Measurements from ENCODE around the gene IQCK.

IQCK gene

DNA sequence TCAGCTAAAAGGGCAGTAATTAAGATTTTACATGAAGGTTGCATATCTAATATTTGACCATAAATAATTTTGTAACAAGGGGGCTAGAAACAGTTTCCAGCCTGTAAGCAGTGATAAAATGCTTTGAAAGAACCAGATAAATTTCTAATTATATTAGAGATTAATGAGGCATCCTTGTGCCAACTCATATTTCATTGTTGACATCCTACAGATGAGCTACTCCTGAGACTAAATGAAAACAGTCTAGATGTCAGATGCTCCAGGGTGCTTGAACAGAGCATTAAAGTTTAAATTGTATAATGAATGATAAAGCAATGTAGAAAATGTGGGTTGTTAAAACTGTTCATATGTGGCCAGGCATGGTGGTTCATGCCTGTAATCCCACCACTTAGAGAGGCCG is 23.3 kb downstream of the IQCK start:
- no peaks in the 10 kb centered on the region for H3K36me3 ChIP-seq
- H3K27ac ChIP-seq = no peak overlapping the region
- no peak overlapping the region for H3K4me3 ChIP-seq (ENCODE audit: low read depth in 1 of 2, low read length in 1 of 2)
- H3K27me3 ChIP-seq = no peaks in the 10 kb centered on the region
- H3K9me3 ChIP-seq = no peaks in the 10 kb centered on the region
- TF ChIP-seq, protein P1, sequence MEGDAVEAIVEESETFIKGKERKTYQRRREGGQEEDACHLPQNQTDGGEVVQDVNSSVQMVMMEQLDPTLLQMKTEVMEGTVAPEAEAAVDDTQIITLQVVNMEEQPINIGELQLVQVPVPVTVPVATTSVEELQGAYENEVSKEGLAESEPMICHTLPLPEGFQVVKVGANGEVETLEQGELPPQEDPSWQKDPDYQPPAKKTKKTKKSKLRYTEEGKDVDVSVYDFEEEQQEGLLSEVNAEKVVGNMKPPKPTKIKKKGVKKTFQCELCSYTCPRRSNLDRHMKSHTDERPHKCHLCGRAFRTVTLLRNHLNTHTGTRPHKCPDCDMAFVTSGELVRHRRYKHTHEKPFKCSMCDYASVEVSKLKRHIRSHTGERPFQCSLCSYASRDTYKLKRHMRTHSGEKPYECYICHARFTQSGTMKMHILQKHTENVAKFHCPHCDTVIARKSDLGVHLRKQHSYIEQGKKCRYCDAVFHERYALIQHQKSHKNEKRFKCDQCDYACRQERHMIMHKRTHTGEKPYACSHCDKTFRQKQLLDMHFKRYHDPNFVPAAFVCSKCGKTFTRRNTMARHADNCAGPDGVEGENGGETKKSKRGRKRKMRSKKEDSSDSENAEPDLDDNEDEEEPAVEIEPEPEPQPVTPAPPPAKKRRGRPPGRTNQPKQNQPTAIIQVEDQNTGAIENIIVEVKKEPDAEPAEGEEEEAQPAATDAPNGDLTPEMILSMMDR (IDR thresholded peaks at IDR 0.05) = no peak
- H3K4me1 ChIP-seq (ENCODE audit: control insufficient read depth in 1 of 2, insufficient read depth in 1 of 2, low read depth in 1 of 2, low read length in 1 of 2) = no peaks in the 10 kb centered on the region

DNA sequence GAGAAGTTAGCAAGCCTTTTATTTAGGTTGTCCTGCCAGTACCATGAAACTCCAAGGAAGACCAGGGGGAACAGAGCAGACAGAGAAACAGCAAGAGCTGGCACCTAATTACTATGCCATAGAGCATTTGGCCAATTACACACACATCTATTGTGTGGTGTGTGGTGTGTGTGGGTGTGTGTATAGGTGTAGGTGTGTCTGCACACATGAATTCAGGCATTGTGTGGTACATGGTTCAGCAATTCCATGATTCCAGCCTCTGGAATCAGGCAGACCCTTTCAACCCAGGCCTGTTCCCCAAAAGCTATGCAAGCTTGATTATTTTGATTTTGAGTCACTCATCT is 25.7 kb downstream of the IQCK start:
- Histone ChIP-seq H3K27me3 (no peaks in the 10 kb centered on the region), H3K4me1 (ENCODE audit: control insufficient read depth in 1 of 2, insufficient read depth in 1 of 2, low read depth in 1 of 2, low read length in 1 of 2) (no peaks in the 10 kb centered on the region), H3K27ac (no peak overlapping the region), H3K9me3 (no peaks in the 10 kb centered on the region), H3K4me3 (ENCODE audit: low read depth in 1 of 2, low read length in 1 of 2) (no peak overlapping the region), H3K36me3 (no peaks in the 10 kb centered on the region)
- TF ChIP-seq, protein P1 (IDR thresholded peaks at IDR 0.05) = no peak

DNA sequence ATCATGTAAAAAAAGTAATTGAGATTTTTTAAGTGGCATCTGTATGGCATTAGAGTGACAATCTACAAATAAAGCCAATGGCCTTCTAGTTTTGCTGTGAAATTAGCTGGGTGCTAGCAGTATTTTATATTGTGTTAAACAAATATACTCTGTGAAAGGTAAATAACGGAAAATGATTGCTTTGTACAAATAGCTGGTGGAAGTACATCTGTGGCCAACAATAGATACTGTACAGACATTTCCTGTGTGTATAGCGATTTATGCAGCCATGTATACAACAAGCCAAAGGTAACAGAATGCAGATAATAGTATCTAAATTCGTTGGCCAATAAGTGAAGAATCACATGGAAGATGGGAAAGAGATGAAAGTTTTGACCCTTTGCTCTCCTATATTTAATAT is 26.6 kb downstream of the IQCK start:
- Histone ChIP-seq H3K27me3 (no peaks in the 10 kb centered on the region), H3K4me3 (ENCODE audit: low read depth in 1 of 2, low read length in 1 of 2) (no peak overlapping the region), H3K9me3 (no peaks in the 10 kb centered on the region), H3K36me3 (no peaks in the 10 kb centered on the region), H3K4me1 (ENCODE audit: control insufficient read depth in 1 of 2, insufficient read depth in 1 of 2, low read depth in 1 of 2, low read length in 1 of 2) (no peaks in the 10 kb centered on the region), H3K27ac (no peak overlapping the region)
- TF ChIP-seq, protein P1 (IDR thresholded peaks at IDR 0.05) = no peak

DNA sequence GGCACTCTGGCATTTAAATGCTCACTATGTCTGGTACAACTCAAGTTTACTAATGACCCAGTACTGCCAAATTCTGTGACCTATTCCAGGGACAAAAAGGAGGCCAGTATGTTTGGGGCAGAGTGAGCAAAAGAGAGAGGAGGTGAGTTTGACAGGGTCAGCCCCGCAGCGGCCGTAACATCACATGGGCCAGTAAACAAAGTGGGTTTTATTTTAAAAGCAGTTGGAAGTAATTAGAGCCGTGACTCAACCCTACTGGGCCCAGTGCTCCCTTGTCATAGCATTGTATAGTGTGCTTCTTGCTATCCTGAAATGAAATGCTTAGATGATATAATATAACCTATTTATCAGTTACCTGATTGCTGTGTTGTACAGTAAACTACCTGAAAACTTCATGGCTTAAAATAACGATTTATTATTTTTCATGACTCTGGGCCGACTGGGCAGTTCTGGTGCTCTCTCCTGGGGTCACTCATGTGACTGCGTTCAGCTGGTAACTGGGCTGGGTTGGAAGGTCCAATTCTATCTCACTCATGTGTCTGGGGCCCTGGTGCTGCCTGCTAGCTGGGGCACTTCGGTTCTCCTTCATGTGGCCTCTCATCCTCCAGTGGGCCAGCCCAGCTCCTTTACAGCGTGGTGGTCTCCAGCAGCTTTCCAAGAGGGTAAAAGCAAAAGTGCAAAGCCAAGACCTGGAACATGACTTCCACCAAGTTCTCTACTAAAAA is 27.4 kb downstream of the IQCK start:
- TF ChIP-seq, protein P1 (IDR thresholded peaks at IDR 0.05) = no peak
- no peaks in the 10 kb centered on the region for H3K9me3 ChIP-seq
- H3K27ac ChIP-seq = no peak overlapping the region
- H3K27me3 ChIP-seq = no peaks in the 10 kb centered on the region
- no peak overlapping the region for H3K4me3 ChIP-seq (ENCODE audit: low read depth in 1 of 2, low read length in 1 of 2)
- no peaks in the 10 kb centered on the region for H3K4me1 ChIP-seq (ENCODE audit: control insufficient read depth in 1 of 2, insufficient read depth in 1 of 2, low read depth in 1 of 2, low read length in 1 of 2)
- no peaks in the 10 kb centered on the region for H3K36me3 ChIP-seq

DNA sequence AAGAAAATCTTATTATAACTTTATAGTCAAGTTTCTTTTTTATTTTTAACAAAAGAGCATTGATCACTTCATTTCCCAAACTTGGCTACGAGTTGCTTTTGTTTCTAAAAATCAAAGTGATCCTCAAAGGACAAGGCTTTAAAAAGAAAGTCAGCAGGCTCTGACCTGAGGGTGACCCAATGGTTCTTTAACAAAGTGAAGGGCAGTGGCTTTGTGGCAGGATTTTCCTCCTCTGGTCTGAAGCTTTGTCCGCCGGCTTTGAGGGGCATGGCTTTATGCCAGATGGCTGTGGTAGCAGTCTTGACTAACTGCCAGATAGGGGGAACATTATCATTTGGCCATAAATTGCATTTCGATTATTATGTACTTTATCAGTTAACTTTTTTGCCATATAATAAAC is 28.5 kb downstream of the IQCK start:
- H3K27ac ChIP-seq = no peak overlapping the region
- TF ChIP-seq, protein P1 (IDR thresholded peaks at IDR 0.05) = no peak
- no peaks in the 10 kb centered on the region for H3K36me3 ChIP-seq
- no peaks in the 10 kb centered on the region for H3K9me3 ChIP-seq
- no peak overlapping the region for H3K4me3 ChIP-seq (ENCODE audit: low read depth in 1 of 2, low read length in 1 of 2)
- no peaks in the 10 kb centered on the region for H3K27me3 ChIP-seq
- no peaks in the 10 kb centered on the region for H3K4me1 ChIP-seq (ENCODE audit: control insufficient read depth in 1 of 2, insufficient read depth in 1 of 2, low read depth in 1 of 2, low read length in 1 of 2)

Measured in neutrophil (primary cell).